RWPE2 (cell line): ENCODE data around the gene DERL2.

ENCODE experiments used
- ATAC-seq: fragments of 200-7000 bp; cut with Tn5 transposase; 3 replicates; pipeline ENCODE4 v1.9.1; 2021; ENCODE audit warnings: low read depth
- DNase-seq: peaks from one replicate; pipeline ENCODE4 v3.0.0-alpha.2; 2020; ENCODE audit warnings: low spot score
- H3K27ac ChIP-seq: fragments of 450-650 bp; 2 replicates; pipeline ENCODE4 v1.5.1; 2017; ENCODE audit warnings: mild to moderate bottlenecking; ENCODE audit not compliant: poor library complexity, severe bottlenecking
- H3K27me3 ChIP-seq: fragments of 250-450 bp; sonication (Bioruptor Pico); 2 replicates; pipeline ENCODE4 v1.5.1; 2021; ENCODE audit warnings: mild to moderate bottlenecking, moderate library complexity; ENCODE audit not compliant: insufficient read depth, poor library complexity, severe bottlenecking
- H3K36me3 ChIP-seq: fragments of 250-450 bp; sonication (Bioruptor Pico); 2 replicates; pipeline ENCODE4 v1.5.1; 2020; ENCODE audit warnings: low read depth, mild to moderate bottlenecking, moderate library complexity
- H3K4me1 ChIP-seq: fragments of 250-450 bp; sonication (Bioruptor Pico); 2 replicates; pipeline ENCODE4 v1.5.1; 2021; ENCODE audit warnings: mild to moderate bottlenecking, moderate library complexity; ENCODE audit not compliant: insufficient read depth, poor library complexity, severe bottlenecking
- H3K4me3 ChIP-seq: fragments of 250-450 bp; sonication (Bioruptor Pico); 2 replicates; pipeline ENCODE4 v1.5.1; 2021; ENCODE audit warnings: mild to moderate bottlenecking, moderate library complexity; ENCODE audit not compliant: severe bottlenecking
- H3K9me3 ChIP-seq: fragments of 250-450 bp; sonication (Bioruptor Pico); 2 replicates; pipeline ENCODE4 v1.5.1; 2021; ENCODE audit warnings: mild to moderate bottlenecking, moderate library complexity; ENCODE audit not compliant: severe bottlenecking
- CTCF ChIP-seq: fragments of 450-650 bp; IDR thresholded peaks from one replicate; pipeline ENCODE4 v1.5.1; 2017; ENCODE audit warnings: mild to moderate bottlenecking, moderate library complexity; ENCODE audit not compliant: poor library complexity, severe bottlenecking

Gene DERL2

GRCh38 chr17:5499476-5500231 is 13.7 kb upstream of the DERL2 start:
- no peak overlapping the region for H3K4me3 ChIP-seq
- TF ChIP-seq CTCF, result no peak
- H3K27ac ChIP-seq, result no peak overlapping the region
- no peaks in the 10 kb centered on the region for H3K4me1 ChIP-seq
- no peak for ATAC-seq
- H3K27me3 ChIP-seq, result no peaks in the 10 kb centered on the region
- DNase-seq, result no peak
- no peaks in the 10 kb centered on the region for H3K9me3 ChIP-seq
- H3K36me3 ChIP-seq, result no peaks in the 10 kb centered on the region

GRCh38 chr17:5492970-5493369 is 7.0 kb upstream of the DERL2 start:
- ATAC-seq, result no peak

GRCh38 chr17:5488752-5489151 is 2.8 kb upstream of the DERL2 start:
- ATAC-seq, result no peak
- Histone ChIP-seq H3K27ac (no peak overlapping the region), H3K4me3 (no peak overlapping the region), H3K36me3 (peaks cover 60% of the 10 kb centered on the region), H3K9me3 (peaks cover 3% of the 10 kb centered on the region), H3K27me3 (no peaks in the 10 kb centered on the region), H3K4me1 (peaks cover 17% of the 10 kb centered on the region)
- no peak for TF ChIP-seq CTCF
- no peak for DNase-seq

More at GRCh38 chr17:5492970-5493369, 7.0 kb upstream of the DERL2 start:
- TF ChIP-seq CTCF, result no peak
- Histone ChIP-seq H3K4me1 (peaks cover under 1% of the 10 kb centered on the region), H3K27ac (no peak overlapping the region), H3K36me3 (peaks cover 31% of the 10 kb centered on the region), H3K27me3 (no peaks in the 10 kb centered on the region), H3K9me3 (peaks cover 3% of the 10 kb centered on the region), H3K4me3 (no peak overlapping the region)
- DNase-seq, result no peak

- peaks cover 81% of the 10 kb centered on the region for H3K36me3 ChIP-seq
- no peak for TF ChIP-seq CTCF
- peak; percentile 93 for ATAC-seq
Measured at GRCh38 chr17:5486206-5487124, 487 bp upstream of the DERL2 start, which contains the start of gene MIS12. Gene MIS12 (plus strand): TSS chr17:5486566. CDS start chr17:5488863, 2,297 bp downstream.

More at GRCh38 chr17:5486206-5487124, 487 bp upstream of the DERL2 start, which contains the start of gene MIS12:
- no peaks in the 10 kb centered on the region for H3K9me3 ChIP-seq
- DNase-seq, result peak; percentile 99
- no peaks in the 10 kb centered on the region for H3K27me3 ChIP-seq
- H3K27ac ChIP-seq, result peak within 1 kb of the TSS; percentile 70
- H3K4me3 ChIP-seq, result peak within 1 kb of the TSS; percentile 97
- H3K4me1 ChIP-seq, result peaks cover 17% of the 10 kb centered on the region
